ENCODE data around the gene HPD.
"Not testable (repeated sequence)": the region's sequence is repeated elsewhere in the genome, so short reads cannot be mapped to it uniquely, and the experiment has no call there.

HPD gene

DNA sequence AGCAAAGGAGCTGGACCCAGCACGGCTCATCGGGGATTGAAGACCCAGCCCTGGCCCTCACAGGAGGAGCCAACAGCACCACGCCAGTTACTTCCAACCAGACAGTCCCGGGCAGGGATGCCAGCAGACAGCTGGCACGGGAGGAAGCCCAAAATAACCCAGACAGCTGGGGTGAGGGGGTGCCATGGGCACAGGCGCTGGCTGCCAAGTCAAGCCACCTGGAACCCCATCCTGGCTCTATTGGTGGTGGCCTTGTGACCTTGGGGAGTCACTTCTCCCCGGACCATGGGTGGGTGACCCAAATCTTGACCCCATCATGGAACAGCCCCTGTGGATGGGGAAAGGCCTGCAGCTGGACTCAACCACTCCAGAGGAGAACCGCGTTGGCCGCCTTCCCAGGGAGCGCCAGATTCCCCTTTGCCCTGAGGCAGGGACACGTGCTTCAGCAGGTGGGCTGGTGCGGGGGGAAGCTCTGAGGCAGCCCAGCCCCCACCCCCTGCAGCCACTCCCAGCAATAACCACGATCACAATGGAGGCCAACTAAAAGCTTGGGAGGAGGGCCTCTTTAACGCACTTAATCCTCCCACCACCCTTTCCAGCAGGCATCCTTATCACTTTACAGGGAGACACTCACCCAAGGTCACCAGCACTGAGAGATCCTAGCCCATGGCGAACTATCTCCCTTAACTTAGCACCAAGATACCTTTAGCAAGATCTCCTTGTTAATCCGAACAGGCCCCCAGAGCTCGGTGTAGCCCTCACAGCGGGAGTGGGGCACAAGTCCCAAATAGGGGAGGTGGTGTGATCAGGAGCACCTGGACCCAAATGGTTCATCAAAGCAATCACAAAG is 60.5 kb downstream of the HPD start:
- no peak for DNase-seq

DNA sequence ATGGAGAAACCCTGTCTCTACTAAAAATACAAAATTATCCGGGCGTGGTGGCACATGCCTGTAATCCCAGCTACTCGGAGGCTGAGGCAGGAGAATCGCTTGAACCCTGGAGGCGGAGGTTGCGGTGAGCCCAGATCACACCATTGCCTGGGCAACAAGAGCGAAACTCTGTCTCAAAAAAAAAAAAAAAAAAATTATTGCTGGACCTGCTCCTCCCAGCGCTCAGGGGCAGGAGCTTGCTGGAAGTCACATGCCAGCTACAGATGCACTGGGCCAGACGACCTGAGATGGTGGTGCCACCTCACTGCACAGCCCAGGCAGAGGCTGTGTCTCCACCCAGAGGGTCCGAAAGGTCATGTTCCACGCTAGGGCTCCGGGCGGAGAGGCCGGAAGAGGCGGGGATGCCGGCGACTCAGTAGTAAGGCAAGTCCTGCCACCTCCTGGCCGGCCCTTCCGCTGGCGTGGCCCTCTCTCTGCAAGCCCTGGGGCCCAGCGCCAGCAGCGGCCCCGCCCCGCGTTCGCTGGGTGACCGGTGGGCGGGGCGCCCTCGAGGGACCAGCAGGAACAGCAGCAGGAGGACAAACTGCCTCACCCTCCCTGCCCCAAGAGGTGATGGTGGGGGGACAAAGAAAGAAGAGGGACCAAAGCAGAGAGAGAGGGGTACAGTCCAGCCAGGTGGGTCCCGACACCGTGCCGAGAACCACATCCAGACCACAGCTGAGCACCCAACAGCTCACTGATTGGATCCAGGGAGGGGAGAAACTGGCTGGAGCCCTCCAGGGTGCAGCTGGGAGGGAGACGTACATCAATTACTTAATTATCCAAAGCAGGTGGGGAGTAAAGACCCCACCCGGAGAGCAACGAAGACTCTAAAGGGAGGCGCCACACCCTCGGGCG is 61.6 kb downstream of the HPD start:
- DNase-seq, result no peak

DNA sequence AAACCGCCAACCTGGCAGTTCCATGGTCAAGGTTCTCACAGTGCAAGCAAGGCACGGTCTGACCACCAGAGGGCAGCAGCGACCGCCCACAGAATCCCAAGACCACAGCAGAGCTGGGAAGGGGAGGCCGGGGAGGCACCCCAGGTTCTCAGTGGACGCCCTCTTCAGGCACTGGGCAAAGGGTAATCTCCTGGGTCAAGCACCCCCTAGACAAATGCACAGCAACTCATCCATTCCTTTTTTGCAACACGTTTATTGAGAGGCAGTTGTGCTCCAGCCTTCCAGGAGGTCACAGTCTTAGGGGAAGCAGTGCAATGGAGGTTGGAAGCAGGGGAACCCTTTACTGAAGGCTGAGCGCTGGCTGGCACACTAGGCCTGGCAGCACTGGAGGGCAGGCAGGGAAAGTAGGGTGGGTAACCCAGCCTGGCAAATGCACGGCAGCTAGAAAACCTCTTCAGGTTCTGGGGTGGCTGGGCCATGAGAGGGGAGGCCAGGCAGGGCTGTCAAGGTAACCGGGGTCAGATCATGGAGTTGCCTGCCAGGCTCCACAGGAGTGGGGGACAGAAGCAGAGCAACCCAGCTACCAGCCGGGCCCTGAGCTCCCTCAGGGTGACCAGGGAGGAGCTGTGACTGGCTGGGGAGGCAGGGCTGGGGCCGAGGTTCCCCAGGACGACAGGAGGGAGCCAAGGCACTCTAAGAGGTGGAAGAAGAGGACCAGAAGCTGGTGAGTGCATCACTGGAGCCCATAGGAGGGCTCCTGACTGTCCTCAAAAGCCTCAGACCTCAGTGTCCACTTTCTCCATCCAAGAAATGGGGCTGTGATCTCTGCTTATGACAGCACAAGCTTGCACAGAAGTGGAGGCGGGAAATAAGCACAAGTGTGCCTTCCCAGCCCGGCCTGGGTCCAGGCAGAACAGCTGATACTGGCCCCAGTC is 63.4 kb downstream of the HPD start:
- peak; percentile 96 for DNase-seq

DNA sequence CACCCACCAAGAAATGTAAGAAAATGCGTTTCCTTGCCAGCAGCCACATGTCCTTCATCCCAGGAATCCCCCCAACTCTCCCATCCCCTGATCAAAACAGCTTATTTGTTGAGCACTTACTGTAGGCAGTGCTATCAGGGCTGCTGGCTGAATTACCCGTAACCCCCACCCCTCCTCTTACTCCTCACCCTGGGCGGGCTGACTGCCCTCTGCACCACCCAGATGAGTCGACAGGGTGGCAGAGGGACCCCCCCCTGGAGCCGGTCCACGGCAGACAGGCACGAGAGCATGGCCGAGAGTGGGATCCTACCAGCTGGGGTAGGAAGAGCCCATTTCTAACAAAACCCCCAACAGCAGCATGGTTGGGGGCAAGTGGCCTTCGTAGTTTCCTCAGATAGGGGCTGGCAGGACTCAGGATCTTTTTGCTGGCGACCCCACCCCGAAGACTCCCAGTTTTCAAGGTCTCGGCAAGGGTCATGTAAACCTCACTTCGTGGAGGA is 64.1 kb downstream of the HPD start:
- DNase-seq, result peak; percentile 89

DNA sequence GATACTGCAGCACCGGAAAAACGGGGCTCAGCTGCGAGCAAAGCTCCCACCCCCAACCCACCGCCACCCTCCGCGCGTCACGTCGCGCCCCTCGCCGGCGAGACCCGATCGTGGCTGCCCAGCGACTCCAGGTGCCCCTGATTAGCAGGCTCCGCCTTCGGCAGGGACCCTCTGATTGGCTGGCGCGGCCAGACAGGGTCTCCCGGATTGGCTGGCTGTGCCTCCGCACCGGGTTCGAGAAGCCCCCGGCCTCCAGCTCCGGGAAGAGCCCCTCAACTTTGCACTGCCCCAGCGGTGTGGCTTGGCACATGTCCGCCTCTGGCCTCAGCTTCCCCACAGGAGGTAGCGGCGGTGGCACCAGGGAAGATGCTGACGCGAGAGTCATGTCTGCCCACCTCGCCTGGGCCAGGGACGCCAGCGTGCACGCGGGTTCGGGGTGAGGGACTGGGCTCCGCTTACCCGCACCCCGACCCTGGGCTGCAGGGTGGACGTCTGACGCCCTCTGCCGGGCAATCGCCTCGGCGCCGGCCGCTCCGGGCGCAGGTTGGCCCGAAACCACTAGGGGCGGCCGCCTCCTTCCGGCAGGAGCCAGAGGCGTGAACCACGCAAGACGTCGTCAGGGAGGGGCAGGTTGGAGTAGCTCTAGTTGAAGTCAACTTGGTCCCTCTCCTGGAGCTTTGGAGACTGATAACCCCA is 64.7 kb downstream of the HPD start:
- peak; percentile 99 for DNase-seq

DNA sequence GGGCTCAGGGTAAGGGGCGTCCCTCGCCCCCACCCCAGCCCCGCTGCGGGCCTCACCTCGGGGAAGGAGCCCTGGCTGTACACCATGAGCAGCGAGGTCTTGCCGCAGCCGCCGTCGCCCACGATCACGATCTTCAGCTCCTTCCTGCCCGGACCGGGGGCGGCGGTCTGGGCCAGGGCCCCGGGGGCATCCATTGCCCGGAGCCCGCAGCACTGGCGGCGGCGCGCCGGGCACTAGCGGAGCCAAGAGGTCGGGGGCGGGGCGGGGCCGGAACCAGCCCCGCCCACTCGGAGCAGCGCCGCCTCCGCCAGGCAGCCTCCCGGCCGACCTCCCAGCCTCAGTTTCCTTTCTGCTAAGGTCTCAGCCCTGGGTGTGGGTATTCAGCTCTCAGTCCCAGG is 65.2 kb downstream of the HPD start, which contains the start of gene RHOF:
Gene RHOF (minus strand): TSS at position 249 of the 398 bp plus-strand sequence. CDS start 55 bp downstream, at position 194.
- no peak for DNase-seq

DNA sequence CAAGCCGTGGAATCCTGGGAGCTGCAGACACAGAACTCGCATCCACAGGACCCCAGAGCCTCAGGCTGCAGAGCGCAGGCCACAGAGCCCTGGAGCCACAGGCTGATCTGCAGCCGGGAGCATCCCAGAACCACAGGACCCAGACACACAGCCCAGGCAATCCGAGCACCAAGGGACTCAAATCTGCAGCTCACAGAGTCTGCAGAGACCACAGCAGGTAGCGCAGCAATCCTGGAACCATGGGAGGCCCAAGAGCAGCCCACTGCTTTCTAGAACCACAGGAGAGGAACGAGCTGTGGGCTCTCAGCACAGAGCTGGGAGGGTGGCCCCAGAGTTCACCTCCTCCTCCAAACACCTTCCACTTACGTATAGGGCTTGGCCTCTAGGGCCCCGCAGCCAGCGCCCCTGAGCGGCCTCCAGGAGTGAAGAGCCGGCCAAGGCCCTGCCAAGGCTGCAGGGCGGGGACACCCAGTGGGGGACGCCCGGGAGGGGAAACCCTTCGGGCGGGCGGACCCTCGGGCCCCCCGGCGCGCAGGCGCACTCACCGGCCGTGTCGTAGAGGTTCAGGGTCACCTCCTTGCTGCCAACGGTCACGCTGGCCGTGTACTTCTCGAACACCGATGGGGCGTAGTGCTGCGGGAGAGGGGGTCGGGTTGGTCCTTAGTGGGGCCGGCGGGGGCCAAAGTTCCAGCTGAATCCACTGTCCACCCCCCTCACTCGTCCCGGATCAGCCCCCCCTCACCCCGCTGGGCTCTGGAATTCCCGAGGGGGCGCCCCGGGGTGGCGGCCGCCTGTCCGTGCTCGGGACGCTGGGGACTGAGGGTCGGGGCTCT is 65.8 kb downstream of the HPD start:
- peak; percentile 86 for DNase-seq

DNA sequence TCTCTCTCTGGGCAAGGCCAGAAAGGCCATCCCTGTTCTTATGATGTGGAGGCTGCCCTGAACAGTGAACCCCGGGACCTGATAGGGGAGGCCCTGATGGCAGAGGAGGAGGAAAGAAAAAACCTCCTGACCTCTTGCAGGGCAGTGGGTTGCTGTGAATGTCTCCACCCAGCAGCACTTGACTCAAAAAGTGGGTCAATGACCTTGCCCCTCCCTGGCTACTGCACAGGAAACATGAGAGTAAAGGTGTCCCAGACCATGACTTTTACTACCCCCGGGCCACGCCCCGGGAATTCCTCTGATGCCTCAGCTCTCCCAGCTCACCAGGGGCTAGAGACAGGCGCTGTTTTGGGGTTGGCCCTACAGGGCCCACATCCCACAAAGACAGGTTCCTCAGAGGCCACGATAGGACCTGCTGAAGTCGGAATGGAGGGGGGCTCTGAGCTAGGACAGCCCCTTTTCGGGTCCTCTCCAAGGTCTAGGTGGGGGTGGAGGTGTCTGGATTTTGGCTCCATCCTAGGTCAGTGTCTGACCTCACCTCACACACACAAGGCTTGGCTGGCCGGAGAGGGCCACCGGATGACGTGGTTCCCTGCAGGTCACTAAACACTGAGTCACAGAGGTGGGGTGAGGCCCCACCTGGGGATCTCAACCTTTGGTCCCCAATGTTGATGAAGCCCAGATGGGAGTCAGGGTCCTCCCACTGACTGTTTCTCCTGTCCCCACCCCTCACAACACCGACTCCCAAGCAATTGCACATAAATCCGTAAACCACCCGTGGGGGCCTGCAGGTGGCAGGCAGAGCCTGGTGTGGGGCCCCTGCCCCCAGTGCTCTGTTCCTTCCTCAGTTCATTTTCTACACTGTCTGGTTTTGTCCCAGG is 66.7 kb downstream of the HPD start:
- DNase-seq, result no peak

DNA sequence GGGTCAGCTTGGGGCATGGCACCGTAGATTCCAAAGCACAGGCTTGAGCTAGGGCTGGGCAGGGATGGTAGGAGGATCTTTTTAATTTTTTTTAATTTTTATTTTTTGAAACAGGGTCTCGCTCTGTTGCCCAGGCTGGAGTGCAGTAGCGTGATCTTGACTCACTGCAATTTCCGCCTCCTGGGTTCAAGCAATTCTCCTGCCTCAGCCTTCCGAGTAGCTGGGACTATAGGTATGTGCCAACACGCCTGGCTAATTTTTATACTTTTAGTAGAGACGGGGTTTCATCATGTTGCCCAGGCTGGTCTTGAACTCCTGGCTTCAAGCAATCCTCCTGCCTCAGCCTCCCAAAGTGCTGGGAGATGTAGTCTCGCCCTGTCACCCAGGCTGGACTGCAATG is 67.9 kb downstream of the HPD start:
- DNase-seq, result not testable (repeated sequence)

DNA sequence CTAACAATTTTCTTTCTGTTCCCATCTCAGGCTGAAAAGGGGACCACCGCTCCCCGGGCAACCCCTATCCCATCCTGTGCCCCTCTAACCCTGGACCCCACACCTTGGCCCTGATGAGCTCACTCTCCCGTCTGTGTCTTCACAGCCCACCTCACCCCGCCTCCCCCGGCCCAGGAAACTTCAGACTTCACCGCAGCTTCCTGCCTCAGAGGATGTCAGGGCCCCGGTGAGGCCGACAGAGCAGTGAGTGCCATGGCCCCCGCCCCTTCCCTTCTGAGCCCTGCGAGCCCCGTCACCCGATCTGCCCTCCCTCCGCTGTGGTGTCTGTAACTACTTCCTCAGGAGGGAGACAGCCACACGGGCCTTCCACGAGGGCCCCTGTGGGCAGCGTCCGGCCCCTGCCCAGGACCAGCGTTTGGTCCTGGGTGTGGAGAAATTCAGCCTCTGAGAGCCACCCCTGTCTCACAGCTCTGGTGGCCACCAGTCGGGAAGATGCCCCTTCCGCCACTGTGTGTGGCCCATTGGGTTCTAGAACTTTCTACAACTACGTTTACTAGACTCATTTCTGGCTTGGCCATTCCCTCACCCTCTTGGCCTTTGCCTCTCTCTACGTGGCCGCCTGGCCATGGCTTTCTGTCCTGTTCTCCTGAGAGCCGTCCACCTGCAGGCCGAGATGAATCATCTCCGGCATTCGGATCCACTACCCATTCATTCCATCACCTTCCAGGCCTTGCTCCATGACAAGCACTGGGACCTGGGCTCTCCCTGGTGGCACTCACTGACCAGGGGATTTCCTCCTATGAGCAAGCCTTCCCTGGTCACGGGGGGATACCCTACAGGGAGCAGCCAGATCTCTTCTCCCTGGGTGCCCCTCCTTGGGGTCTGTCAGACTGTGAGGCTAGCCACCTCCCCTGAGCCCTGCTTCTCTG is 68.6 kb downstream of the HPD start:
- peak; percentile 95 for DNase-seq
